ENCODE results near the gene NCBP1.

DNA sequence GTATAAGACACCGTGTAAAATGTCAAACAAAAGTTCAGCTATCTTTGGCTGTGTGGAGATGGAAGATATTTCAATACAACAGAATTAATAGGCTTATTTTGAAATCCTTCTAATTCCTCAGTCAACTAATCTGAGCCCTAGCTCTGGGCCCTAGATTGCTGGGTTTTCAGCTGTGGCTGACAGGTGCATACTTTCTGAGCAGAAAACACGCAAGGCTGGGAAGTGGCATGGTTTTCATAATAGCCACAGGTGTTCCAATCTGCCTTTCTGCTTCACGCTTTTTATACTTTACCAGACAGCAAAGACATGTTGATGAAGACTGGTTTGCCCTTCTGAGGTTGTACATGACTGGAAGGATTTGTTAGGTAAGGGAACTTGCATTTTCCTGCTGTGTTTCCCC, 84.2 kb downstream of the NCBP1 start:
- no peak for TF ChIP-seq YY1 (IDR thresholded peaks at IDR 0.05; ENCODE audit: insufficient read depth, insufficient read length)
- TF ChIP-seq SUZ12 (IDR thresholded peaks at IDR 0.05; ENCODE audit: extremely low read depth, insufficient read depth, insufficient read length): no peak

Measured in NT2/D1 (cell line).